Transverse colon (tissue), 4 donors: ENCODE measurements around the gene MSLN.

Experiments
- EP300 ChIP-seq: sonication (generic); formaldehyde crosslinking; IDR thresholded peaks from one replicate; pipeline ENCODE4 v1.6.1; 2017; ENCODE audit warnings: antibody characterized with exemption, low read depth
- POLR2A ChIP-seq: fragments of 450-650 bp; IDR thresholded peaks from one replicate; pipeline ENCODE4 v1.6.1; 2016; ENCODE audit warnings: antibody characterized with exemption, mild to moderate bottlenecking, moderate library complexity
- POLR2AphosphoS5 ChIP-seq, 3 donors: sonication (generic); formaldehyde crosslinking; IDR thresholded peaks; one replicate each; pipeline ENCODE4 v1.6.1; 2016; ENCODE audit warnings: antibody characterized with exemption in 3 of 3
- TF ChIP-seq, protein P1 (sequence below), 5 experiments: fragments of 200-600 bp in 3 of 5; fragments of 450-650 bp in 2 of 5; sonication (generic) in 3 of 5; IDR thresholded peaks; 1 replicate in 2 of 5; 2 replicates in 3 of 5; pipeline ENCODE4 v1.5.1; 2016 to 2017; ENCODE audit warnings: antibody characterized with exemption in 5 of 5, inconsistent platforms in 3 of 5, mild to moderate bottlenecking in 2 of 5, moderate library complexity in 1 of 5

DNA sequence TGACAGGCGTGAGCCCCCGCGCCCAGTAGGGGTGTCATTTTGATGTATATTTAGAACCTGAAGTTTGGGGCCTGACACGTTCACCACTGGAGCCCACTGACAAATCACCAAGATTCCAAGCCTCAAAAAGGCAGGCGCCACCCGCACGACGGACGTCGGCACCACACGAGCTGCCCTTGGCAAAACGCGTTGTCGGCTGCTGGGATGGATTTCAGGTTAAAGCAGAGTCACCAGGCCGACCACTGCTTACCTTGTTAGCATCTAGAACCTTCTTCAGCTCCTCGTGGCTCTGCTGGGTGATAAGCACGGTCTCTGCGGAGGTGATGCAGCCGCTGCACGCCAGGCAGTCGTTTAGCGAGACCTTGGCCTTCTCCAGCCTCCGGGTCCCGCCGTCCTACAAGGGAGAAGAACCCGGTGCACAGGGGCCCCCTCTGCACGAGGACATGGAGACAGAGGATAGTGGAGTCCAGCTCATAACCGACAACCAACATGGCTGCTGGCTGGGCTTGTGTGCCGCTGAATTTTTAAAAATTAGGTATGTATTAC lies 23.5 kb upstream of the MSLN start:
- TF ChIP-seq POLR2AphosphoS5 (IDR thresholded peaks at IDR 0.05) (no peak), POLR2A (no peak), EP300 (no peak)
- TF ChIP-seq, protein P1, sequence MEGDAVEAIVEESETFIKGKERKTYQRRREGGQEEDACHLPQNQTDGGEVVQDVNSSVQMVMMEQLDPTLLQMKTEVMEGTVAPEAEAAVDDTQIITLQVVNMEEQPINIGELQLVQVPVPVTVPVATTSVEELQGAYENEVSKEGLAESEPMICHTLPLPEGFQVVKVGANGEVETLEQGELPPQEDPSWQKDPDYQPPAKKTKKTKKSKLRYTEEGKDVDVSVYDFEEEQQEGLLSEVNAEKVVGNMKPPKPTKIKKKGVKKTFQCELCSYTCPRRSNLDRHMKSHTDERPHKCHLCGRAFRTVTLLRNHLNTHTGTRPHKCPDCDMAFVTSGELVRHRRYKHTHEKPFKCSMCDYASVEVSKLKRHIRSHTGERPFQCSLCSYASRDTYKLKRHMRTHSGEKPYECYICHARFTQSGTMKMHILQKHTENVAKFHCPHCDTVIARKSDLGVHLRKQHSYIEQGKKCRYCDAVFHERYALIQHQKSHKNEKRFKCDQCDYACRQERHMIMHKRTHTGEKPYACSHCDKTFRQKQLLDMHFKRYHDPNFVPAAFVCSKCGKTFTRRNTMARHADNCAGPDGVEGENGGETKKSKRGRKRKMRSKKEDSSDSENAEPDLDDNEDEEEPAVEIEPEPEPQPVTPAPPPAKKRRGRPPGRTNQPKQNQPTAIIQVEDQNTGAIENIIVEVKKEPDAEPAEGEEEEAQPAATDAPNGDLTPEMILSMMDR (IDR thresholded peaks at IDR 0.05): no peak
